ENCODE measurements around the gene ADK.

Gene ADK

GRCh38 chr10:74194999-74195398 is 44.0 kb downstream of the ADK start:
- no peak overlapping the region for H3K4me2 ChIP-seq (ENCODE audit: low read depth, low read length, poor library complexity, severe bottlenecking)

GRCh38 chr10:74199315-74199714 is 48.3 kb downstream of the ADK start:
- H3K4me3 ChIP-seq (ENCODE audit: low read length, poor library complexity, severe bottlenecking) = no peak overlapping the region
- H3K9me2 ChIP-seq (replicated peaks; ENCODE audit: low read depth, low read length) = no peaks in the 10 kb centered on the region
- no peaks in the 10 kb centered on the region for H3F3A ChIP-seq (ENCODE audit: low read depth)
- H3K9me3 ChIP-seq (ENCODE audit: insufficient read depth, low read depth, low read length) = no peaks in the 10 kb centered on the region
- peaks cover 2% of the 10 kb centered on the region for H3K4me1 ChIP-seq (ENCODE audit: insufficient read depth, low read length, poor library complexity, severe bottlenecking)
- H3K79me2 ChIP-seq (ENCODE audit: insufficient read depth, low read length) = peaks cover 41% of the 10 kb centered on the region
- H3K4me2 ChIP-seq (ENCODE audit: low read depth, low read length, poor library complexity, severe bottlenecking) = no peak overlapping the region
- H4K20me1 ChIP-seq (ENCODE audit: insufficient read depth, low read length, poor library complexity, severe bottlenecking) = peaks cover 5% of the 10 kb centered on the region
- H3K27me3 ChIP-seq (ENCODE audit: insufficient read depth, low read length, poor library complexity, severe bottlenecking) = no peaks in the 10 kb centered on the region
- peaks cover 26% of the 10 kb centered on the region; the same call in 1 of the 2 replicates for H3K36me3 ChIP-seq (ENCODE audit: insufficient read depth, low read length)
- no peak overlapping the region for H2AFZ ChIP-seq (ENCODE audit: low read length)
- no peak overlapping the region for H3K9ac ChIP-seq (ENCODE audit: low read depth, low read length, poor library complexity, severe bottlenecking)
- TF ChIP-seq, protein P1, sequence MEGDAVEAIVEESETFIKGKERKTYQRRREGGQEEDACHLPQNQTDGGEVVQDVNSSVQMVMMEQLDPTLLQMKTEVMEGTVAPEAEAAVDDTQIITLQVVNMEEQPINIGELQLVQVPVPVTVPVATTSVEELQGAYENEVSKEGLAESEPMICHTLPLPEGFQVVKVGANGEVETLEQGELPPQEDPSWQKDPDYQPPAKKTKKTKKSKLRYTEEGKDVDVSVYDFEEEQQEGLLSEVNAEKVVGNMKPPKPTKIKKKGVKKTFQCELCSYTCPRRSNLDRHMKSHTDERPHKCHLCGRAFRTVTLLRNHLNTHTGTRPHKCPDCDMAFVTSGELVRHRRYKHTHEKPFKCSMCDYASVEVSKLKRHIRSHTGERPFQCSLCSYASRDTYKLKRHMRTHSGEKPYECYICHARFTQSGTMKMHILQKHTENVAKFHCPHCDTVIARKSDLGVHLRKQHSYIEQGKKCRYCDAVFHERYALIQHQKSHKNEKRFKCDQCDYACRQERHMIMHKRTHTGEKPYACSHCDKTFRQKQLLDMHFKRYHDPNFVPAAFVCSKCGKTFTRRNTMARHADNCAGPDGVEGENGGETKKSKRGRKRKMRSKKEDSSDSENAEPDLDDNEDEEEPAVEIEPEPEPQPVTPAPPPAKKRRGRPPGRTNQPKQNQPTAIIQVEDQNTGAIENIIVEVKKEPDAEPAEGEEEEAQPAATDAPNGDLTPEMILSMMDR (conservative IDR thresholded peaks at IDR 0.05; ENCODE audit: low read length) = no peak
- no peak for TF ChIP-seq EZH2phosphoT487 (IDR thresholded peaks at IDR 0.05; ENCODE audit: borderline replicate concordance)

More at GRCh38 chr10:74194999-74195398, 44.0 kb downstream of the ADK start:
- Histone ChIP-seq H3K79me2 (ENCODE audit: insufficient read depth, low read length) (peaks cover 79% of the 10 kb centered on the region), H3K9me3 (ENCODE audit: insufficient read depth, low read depth, low read length) (no peaks in the 10 kb centered on the region), H3F3A (ENCODE audit: low read depth) (no peaks in the 10 kb centered on the region), H4K20me1 (ENCODE audit: insufficient read depth, low read length, poor library complexity, severe bottlenecking) (peaks cover 5% of the 10 kb centered on the region), H3K9me2 (replicated peaks; ENCODE audit: low read depth, low read length) (no peaks in the 10 kb centered on the region), H3K27me3 (ENCODE audit: insufficient read depth, low read length, poor library complexity, severe bottlenecking) (no peaks in the 10 kb centered on the region), H3K36me3 (ENCODE audit: insufficient read depth, low read length) (no peaks in the 10 kb centered on the region), H3K4me3 (ENCODE audit: low read length, poor library complexity, severe bottlenecking) (no peak overlapping the region), H2AFZ (ENCODE audit: low read length) (no peak overlapping the region), H3K9ac (ENCODE audit: low read depth, low read length, poor library complexity, severe bottlenecking) (no peak overlapping the region), H3K4me1 (ENCODE audit: insufficient read depth, low read length, poor library complexity, severe bottlenecking) (peaks cover 10% of the 10 kb centered on the region)
- TF ChIP-seq, protein P1 (conservative IDR thresholded peaks at IDR 0.05; ENCODE audit: low read length) = no peak
- TF ChIP-seq EZH2phosphoT487 (IDR thresholded peaks at IDR 0.05; ENCODE audit: borderline replicate concordance) = no peak

- Histone ChIP-seq H3K9ac (ENCODE audit: low read depth, low read length, poor library complexity, severe bottlenecking) (no peak overlapping the region), H3F3A (ENCODE audit: low read depth) (no peaks in the 10 kb centered on the region), H3K9me3 (ENCODE audit: insufficient read depth, low read depth, low read length) (no peaks in the 10 kb centered on the region), H3K4me3 (ENCODE audit: low read length, poor library complexity, severe bottlenecking) (no peak overlapping the region), H4K20me1 (ENCODE audit: insufficient read depth, low read length, poor library complexity, severe bottlenecking) (no peaks in the 10 kb centered on the region), H3K9me2 (replicated peaks; ENCODE audit: low read depth, low read length) (no peaks in the 10 kb centered on the region), H3K27me3 (ENCODE audit: insufficient read depth, low read length, poor library complexity, severe bottlenecking) (no peaks in the 10 kb centered on the region), H2AFZ (ENCODE audit: low read length) (no peak overlapping the region), H3K36me3 (ENCODE audit: insufficient read depth, low read length) (peaks cover 31% of the 10 kb centered on the region; the same call in 1 of the 2 replicates), H3K79me2 (ENCODE audit: insufficient read depth, low read length) (peaks cover 22% of the 10 kb centered on the region), H3K4me2 (ENCODE audit: low read depth, low read length, poor library complexity, severe bottlenecking) (no peak overlapping the region), H3K4me1 (ENCODE audit: insufficient read depth, low read length, poor library complexity, severe bottlenecking) (no peaks in the 10 kb centered on the region)
- TF ChIP-seq EZH2phosphoT487 (IDR thresholded peaks at IDR 0.05; ENCODE audit: borderline replicate concordance) = no peak
- TF ChIP-seq, protein P1 (conservative IDR thresholded peaks at IDR 0.05; ENCODE audit: low read length) = no peak
These were observed 51.3 kb downstream of the ADK start for GRCh38 chr10:74202356-74202755.

Data from Loucy (cell line).